ENCODE data around the gene CCL1. TPM values are rescaled to one million over a fixed set of nuclear protein-coding genes. Genes with fewer than 3 reads are reported as not detected.

Gene CCL1
- total RNA-seq, 1 donor from 2014 or later: not detected

- TF ChIP-seq CTCF (IDR thresholded peaks at IDR 0.05; ENCODE audit: borderline replicate concordance): no peak
- H3K27me3 ChIP-seq (ENCODE audit: low read depth): no peaks in the 10 kb centered on the region
- no peak for DNase-seq
- H3K4me1 ChIP-seq: no peaks in the 10 kb centered on the region
- no peak overlapping the region for H3K27ac ChIP-seq (replicated peaks)
- intact Hi-C loops (cut with micrococcal nuclease): no loop called here
- peaks cover 10% of the 10 kb centered on the region for H3K9me3 ChIP-seq (replicated peaks)
- no peak overlapping the region for H3K4me3 ChIP-seq
- no peaks in the 10 kb centered on the region for H3K36me3 ChIP-seq
Observed at GRCh38 chr17:34352191-34352590, 10.8 kb downstream of the CCL1 start.

GRCh38 chr17:34351096-34351495, 11.9 kb downstream of the CCL1 start:
- H3K27me3 ChIP-seq (ENCODE audit: low read depth): no peaks in the 10 kb centered on the region
- no peak overlapping the region for H3K27ac ChIP-seq (replicated peaks)
- H3K9me3 ChIP-seq (replicated peaks): peaks cover 10% of the 10 kb centered on the region
- H3K36me3 ChIP-seq: no peaks in the 10 kb centered on the region
- DNase-seq: no peak
- no peaks in the 10 kb centered on the region for H3K4me1 ChIP-seq
- no peak overlapping the region for H3K4me3 ChIP-seq
- intact Hi-C loops (cut with micrococcal nuclease): no loop called here
- no peak for TF ChIP-seq CTCF (IDR thresholded peaks at IDR 0.05; ENCODE audit: borderline replicate concordance)

GRCh38 chr17:34349751-34350150, 13.3 kb downstream of the CCL1 start:
- H3K27ac ChIP-seq (replicated peaks): no peak overlapping the region
- no peak for TF ChIP-seq CTCF (IDR thresholded peaks at IDR 0.05; ENCODE audit: borderline replicate concordance)
- no peak overlapping the region for H3K4me3 ChIP-seq
- no peaks in the 10 kb centered on the region for H3K27me3 ChIP-seq (ENCODE audit: low read depth)
- no peaks in the 10 kb centered on the region for H3K36me3 ChIP-seq
- no peak for DNase-seq
- intact Hi-C loops (cut with micrococcal nuclease): no loop called here
- no peaks in the 10 kb centered on the region for H3K4me1 ChIP-seq
- peaks cover 10% of the 10 kb centered on the region for H3K9me3 ChIP-seq (replicated peaks)

GRCh38 chr17:34347063-34347462, 16.0 kb downstream of the CCL1 start:
- no peak for DNase-seq
- no peaks in the 10 kb centered on the region for H3K36me3 ChIP-seq
- no peak for TF ChIP-seq CTCF (IDR thresholded peaks at IDR 0.05; ENCODE audit: borderline replicate concordance)

GRCh38 chr17:34341916-34342315, 21.1 kb downstream of the CCL1 start:
- no peak for TF ChIP-seq CTCF (IDR thresholded peaks at IDR 0.05; ENCODE audit: borderline replicate concordance)
- H3K4me3 ChIP-seq: no peak overlapping the region
- no peak for DNase-seq
- H3K9me3 ChIP-seq (replicated peaks): no peaks in the 10 kb centered on the region
- intact Hi-C loops (cut with micrococcal nuclease): no loop called here
- no peaks in the 10 kb centered on the region for H3K27me3 ChIP-seq (ENCODE audit: low read depth)
- H3K36me3 ChIP-seq: no peaks in the 10 kb centered on the region
- H3K4me1 ChIP-seq: no peaks in the 10 kb centered on the region
- no peak overlapping the region for H3K27ac ChIP-seq (replicated peaks)

More at GRCh38 chr17:34347063-34347462, 16.0 kb downstream of the CCL1 start:
- no peaks in the 10 kb centered on the region for H3K4me1 ChIP-seq
- no peaks in the 10 kb centered on the region for H3K9me3 ChIP-seq (replicated peaks)
- intact Hi-C loops (cut with micrococcal nuclease): no loop called here
- no peaks in the 10 kb centered on the region for H3K27me3 ChIP-seq (ENCODE audit: low read depth)
- no peak overlapping the region for H3K4me3 ChIP-seq
- H3K27ac ChIP-seq (replicated peaks): no peak overlapping the region
